ENCODE data around the gene SPRTN.
"Not testable (repeated sequence)": the region's sequence is repeated elsewhere in the genome, so short reads cannot be mapped to it uniquely, and the experiment has no call there.

The SPRTN gene

GRCh38 chr1:231335663-231336602 lies 2.2 kb upstream of the SPRTN start:
- DNase-seq (ENCODE audit: low spot score) = no peak

GRCh38 chr1:231337043-231337471 lies 1.0 kb upstream of the SPRTN start:
- no peak for DNase-seq (ENCODE audit: low spot score)

GRCh38 chr1:231337472-231338269 lies 422 bp upstream of the SPRTN start, which contains the start of gene EXOC8:
Gene EXOC8, minus strand, starts transcription at chr1:231337852. Its CDS starts 107 bp downstream, at chr1:231337745.
- DNase-seq (ENCODE audit: low spot score) = peak; percentile 99

DNA sequence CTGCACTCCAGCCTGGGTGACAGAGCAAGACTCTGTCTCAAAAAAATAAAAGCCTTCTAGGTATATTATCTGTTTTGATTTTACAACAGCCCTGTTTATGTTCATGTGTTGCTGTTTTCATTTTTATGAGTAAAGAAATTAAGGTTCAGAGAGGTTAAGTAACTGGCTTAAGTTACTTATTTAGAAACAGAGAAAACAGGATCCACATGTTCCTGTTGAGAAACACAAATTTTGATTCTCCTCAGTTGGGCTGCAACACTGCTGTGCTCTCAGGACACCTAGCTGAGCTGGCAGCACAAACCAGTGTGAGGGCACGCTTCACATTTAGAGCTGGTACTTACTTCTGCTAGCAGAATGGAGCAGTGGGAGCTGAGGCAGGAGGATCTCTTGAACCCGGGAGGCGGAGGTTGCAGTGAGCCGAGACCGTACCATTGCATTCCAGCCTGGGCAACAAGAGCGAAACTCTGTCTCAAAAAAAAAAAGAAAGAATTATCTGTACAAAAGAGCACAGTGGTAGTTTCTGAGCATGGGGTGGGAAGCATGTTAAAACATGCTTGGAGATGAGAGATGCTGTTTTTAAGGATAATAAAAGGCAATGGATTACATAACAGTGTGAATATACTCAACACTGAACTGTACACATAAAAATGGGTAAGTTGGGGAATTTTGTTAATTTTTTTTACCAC lies 2.4 kb downstream of the SPRTN start:
- no peak for DNase-seq (ENCODE audit: low spot score)

DNA sequence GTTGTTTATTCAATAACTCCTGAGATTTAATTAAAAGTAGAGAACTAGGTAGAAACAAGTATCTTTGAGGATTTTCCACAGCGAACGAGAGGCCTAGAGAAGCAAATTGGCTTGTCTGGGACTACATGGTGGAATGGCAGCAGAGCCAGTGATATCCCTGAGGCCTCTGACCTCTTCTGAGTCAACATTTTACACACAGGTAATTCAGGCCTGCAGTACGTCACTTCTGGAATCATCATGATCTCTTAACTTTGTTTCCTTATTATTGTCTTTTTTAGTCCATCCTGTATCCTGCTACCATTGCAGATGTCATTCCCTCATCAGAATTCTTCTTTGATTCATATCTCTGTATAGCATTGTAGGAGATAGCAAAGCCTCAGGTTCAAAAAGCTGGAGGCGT lies 9.9 kb downstream of the SPRTN start:
- no peak for DNase-seq (ENCODE audit: low spot score)

- DNase-seq (ENCODE audit: low spot score) = no peak
These were observed 10.3 kb downstream of the SPRTN start for GRCh38 chr1:231348442-231348841.

- DNase-seq (ENCODE audit: low spot score) = not testable (repeated sequence)
These were observed 10.8 kb downstream of the SPRTN start for GRCh38 chr1:231348856-231349255.

DNA sequence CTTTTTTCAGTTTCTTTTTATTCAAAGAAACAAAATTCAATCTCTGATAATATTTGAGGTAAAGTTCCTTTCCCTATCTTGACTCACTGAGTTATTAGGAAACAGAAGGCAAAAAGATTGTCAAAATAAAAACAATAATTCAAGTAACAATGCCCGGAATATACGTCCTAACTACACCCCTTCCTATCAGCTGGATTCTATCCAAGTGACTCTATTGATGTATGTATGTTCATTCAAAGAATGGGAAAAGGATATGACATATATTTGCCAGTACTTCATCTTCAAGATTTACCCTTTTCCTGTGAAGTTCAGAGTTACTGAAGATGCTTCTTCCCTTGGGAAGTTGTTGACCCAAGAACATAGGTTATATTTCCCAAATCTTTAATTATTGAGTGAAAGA lies 13.7 kb downstream of the SPRTN start:
- no peak for DNase-seq (ENCODE audit: low spot score)

DNA sequence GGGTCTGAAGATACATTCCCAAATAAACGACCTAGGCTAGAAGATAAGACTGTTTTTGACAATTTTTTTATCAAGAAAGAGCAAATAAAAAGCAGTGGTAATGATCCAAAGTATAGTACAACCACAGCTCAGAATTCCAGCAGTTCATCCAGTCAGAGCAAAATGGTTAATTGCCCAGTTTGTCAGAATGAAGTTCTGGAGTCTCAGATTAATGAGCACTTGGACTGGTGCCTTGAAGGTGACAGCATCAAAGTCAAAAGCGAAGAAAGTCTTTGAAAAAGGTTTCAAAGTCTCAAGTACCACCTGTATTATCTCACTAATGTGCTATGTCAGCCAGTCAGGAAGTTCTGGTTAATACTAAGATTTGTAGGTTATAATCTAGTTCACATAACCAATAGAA lies 15.0 kb downstream of the SPRTN start:
- no peak for DNase-seq (ENCODE audit: low spot score)

GRCh38 chr1:231354330-231355020 lies 16.4 kb downstream of the SPRTN start:
- DNase-seq (ENCODE audit: low spot score) = no peak

DNA sequence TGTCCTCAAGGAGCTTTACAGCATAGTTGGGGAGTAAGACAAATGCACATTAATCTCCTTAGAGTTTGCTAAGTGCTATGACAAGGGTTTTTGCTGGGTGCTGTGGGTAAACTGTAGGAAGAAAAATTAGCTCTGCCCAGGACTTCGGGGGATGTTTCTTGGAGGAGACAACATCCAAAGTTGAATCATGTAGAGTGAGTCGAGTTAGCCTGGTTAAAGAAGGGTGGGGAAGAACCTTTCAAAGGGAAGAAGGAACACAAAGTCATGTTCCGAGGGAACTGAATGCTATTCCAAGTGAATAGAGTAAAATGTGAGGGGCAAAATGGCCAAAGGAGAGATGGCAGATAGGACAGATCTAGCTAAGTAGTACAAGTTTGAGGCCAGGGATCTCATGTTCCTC lies 17.1 kb downstream of the SPRTN start:
- DNase-seq (ENCODE audit: low spot score) = no peak

DNA sequence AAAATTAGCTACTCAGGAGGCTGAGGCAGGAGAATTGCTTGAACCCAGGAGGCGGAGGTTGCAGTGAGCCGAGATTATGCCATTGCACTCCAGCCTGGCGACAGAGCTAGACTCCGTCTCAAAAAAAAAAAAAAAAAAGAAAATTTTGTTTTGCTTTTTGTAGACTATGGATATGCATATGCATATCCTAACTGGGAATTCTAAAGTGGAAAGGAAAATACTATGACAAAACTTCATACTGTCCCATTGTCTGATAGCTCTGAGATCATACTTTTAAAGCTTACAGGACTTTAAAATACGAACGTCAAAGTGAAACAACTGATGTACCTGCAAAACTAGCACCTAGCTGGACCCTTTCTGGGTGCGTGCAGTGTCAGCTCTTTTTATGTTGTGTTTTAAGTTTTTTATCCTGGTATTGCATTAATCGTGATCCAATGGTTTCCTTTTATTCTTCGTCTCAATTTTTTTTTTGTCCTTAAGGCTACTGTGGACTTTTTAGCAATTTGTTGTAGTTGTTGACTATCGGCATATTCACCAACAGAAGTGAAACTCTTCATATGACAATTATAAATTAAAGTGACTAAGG lies 19.2 kb downstream of the SPRTN start:
- no peak for DNase-seq (ENCODE audit: low spot score)

DNA sequence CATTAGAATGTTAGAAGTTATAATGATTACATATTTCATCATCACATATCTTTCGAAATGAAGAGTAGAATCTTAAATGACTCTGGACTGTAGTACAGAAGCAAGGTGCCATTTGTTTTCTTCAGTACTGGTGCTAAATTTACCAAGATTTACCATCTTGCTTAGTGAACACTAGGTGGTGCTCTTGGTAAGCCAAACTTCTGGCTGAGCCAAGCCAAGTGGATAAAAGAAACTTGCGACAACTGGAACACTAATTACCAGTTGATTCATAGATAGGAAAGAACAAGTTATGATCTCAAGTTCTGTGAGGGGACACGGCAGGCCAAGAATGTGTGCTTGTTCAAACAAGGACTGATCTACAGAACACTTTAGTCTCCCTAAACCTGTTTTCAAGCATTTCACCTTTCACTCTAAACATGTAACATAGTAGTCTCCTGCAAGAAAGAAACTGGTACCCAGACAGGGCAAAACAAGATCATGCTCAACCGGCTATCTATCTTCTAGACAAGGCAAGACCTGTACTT lies 19.8 kb downstream of the SPRTN start:
- peak; percentile 74 for DNase-seq (ENCODE audit: low spot score)

DNA sequence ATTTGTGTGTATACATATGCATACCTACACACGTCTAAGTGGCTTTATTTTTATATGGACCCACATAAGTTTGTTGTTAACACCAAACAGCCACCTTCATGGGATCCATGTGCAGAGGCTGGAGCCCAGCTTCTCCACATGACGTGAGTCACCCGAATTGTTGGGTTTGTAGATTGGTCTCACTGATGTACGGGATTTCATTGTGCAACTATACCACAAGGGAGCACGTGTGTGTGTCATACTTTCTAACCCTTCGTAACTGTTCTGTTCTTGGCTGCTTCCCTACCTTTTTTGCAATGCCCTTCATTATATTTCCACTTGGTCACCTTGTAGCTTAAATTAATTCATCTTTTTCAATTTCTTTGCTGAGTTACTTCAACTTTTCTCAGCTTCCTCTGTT lies 21.0 kb downstream of the SPRTN start:
- DNase-seq (ENCODE audit: low spot score) = peak; percentile 80

DNA sequence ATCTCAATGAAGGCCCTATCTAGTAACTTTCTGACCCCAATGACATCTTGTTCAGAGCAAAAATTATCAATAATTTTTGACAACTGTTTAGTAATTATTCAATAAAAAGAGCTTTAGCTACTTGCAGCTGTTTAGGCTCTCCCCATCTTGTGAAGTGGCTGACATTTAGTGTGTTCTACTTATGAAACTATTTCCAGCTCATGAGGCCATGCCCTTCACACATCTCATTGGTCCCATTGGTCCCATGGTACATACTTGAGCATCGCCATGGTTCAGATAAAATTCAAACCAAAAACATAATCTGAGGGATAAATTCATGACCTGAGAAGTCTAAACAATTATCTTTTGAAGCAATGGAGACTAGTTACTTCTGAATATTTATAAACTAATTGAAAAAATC lies 24.2 kb downstream of the SPRTN start:
- DNase-seq (ENCODE audit: low spot score) = no peak

DNA sequence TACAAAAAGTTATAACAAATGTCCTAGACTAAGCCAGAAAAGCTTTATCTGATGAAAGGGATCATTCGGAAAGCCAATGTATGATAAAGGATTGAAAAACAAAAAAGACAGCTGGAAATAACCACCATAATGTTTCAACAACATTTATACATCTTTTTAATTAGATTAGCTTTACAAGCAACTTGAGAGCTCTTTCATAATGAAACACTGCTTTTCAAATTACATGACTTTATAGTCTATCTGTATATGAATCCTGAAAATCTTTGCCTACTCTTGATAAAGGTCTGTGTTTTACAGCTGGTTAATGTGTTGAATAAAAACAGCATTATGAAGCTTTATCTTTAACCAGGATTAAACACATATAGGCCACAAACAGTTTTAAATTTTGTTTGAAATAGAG lies 25.5 kb downstream of the SPRTN start:
- DNase-seq (ENCODE audit: low spot score) = no peak

GRCh38 chr1:231364192-231364591 lies 26.1 kb downstream of the SPRTN start:
- no peak for DNase-seq (ENCODE audit: low spot score)

DNA sequence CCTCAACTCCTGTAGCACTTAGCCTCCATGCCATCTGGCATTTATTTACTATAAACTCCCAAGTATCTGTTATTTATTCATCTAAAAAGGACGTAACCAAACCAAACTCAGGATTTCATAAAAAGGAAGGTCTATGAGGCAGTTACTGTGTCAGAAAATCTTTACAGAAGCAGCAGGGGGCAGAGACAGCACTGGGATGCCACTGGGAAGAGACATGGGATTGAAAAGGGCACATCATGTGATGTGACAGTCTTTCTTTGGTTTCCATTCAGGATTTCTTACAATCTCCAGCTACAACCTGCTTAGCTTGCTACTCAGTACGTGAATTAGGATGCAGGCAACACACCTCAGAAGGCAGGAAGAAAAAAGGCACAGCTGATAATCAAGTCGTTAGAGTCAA lies 31.2 kb downstream of the SPRTN start:
- DNase-seq (ENCODE audit: low spot score) = no peak

DNA sequence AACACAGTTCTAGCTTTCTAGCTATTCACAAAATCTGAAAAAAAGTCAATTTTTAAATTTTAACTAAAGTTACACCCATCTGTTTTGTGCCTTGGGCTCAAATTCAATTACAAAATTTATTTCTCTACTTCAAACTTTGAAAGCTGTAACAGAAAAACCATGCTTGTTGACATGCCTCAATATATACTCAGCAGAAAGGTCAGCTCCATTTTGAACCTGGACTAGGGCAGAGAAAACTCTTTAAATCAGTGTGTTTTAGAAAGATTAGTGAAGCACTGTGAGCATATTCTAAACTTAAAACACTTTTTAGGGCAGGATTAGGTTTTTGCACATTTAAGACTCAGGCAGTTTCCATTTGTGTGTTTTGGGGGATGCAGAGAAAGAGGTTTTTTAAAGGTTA lies 34.4 kb downstream of the SPRTN start:
- no peak for DNase-seq (ENCODE audit: low spot score)

- DNase-seq (ENCODE audit: low spot score) = no peak
These were observed 36.3 kb downstream of the SPRTN start for GRCh38 chr1:231374394-231374793.

GRCh38 chr1:231376101-231376500 lies 38.0 kb downstream of the SPRTN start:
- DNase-seq (ENCODE audit: low spot score) = no peak
